GM21528 (cell line): ENCODE results near the gene ADGRG2.

Source experiments
- ATAC-seq: cut with Tn5 transposase; IDR thresholded peaks from one replicate; pipeline ENCODE4 v1.9.1; 2021; ENCODE audit warnings: mild to moderate bottlenecking, moderate library complexity; ENCODE audit not compliant: unreplicated experiment, low FRiP score

The ADGRG2 gene

GRCh38 chrX:18962329-18962728, 159.9 kb downstream of the ADGRG2 start:
- no peak for ATAC-seq

DNA sequence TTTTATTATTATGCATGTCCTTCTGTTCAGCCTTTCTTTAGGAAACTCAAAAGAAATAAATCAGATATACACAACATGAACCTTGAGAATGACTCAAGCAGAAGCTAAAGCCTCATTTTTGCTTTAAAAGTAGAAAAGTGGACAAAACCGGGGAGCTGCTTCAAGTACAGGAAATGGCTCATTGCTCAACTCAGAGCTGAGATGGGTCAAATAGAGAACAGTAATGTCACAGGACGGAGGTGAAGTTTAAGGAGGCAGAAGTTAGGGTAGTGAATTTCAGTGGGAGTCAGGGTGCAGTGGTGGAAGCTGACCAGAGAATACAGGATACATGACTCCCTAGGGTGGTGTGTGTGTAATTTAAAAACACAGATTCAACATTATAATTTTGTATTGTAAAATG, 160.6 kb downstream of the ADGRG2 start:
- ATAC-seq: no peak

GRCh38 chrX:18956303-18957032, 165.8 kb downstream of the ADGRG2 start:
- ATAC-seq: no peak

GRCh38 chrX:18955676-18956075, 166.6 kb downstream of the ADGRG2 start:
- no peak for ATAC-seq

DNA sequence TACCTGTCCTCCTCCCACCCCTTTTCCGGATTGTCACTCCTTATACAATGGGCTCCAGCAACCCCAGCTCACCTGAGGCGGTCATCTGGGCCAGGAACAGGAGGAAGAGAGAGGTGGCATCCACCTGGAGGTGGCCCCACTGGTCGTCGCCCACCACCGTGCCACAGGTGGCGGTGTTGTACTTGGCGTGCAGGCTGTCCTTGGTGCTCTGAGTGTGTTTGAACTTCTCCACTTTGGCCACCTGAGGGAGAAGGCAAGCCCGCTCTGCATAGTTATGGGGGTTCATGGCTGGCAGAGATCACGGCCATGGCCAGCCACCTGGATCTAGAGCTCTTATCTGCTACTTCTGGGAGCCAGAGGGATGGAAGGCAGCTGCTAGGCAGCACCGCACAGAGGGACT, 171.2 kb downstream of the ADGRG2 start:
- no peak for ATAC-seq

GRCh38 chrX:18949944-18950301, 172.3 kb downstream of the ADGRG2 start:
- ATAC-seq: no peak

- ATAC-seq: no peak
Observed at GRCh38 chrX:18949291-18949943, 172.9 kb downstream of the ADGRG2 start.

GRCh38 chrX:18946611-18947010, 175.7 kb downstream of the ADGRG2 start:
- ATAC-seq: no peak

GRCh38 chrX:18946157-18946556, 176.1 kb downstream of the ADGRG2 start:
- ATAC-seq: no peak

DNA sequence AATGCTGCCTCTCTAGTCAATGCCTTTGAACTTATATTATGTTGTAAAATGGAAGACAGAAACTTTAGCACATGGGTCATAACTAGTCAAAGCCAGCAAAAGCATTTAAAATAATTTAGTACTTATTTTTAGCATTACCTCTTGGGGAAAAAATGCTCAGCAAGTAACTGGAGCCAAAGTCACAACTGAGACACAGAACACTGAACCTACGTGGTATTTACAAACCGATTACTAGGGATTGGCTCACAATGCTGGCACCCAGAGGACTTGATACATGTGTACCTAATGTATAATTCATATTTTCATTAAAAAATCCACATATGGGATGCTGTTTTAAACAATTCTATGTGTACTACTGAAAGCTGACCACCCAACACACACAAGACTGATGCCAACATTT, 176.8 kb downstream of the ADGRG2 start:
- ATAC-seq: no peak

GRCh38 chrX:18944482-18944881, 177.8 kb downstream of the ADGRG2 start:
- no peak for ATAC-seq

DNA sequence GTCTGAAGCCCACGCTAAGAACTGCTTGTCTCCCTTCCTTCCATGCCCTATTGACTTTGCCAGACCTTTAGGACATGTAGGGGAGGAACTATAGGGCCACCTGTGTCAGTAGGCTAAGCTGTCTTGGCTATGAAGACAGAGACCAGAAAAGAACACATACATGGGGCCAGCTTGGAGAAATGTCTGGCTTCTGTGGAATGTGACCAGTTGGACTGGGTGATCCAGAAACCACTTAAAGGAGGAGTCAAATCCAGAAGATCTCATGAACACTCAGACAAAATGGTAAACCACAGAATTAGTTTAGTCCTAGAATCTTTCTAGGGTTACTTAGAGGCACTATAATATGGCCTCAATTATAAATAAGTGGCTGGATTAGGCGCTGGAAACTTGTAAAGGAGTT, 180.4 kb downstream of the ADGRG2 start:
- no peak for ATAC-seq
